Upper lobe of right lung (tissue), 1 donor: ENCODE data around the gene TMEM219. TPM values are rescaled to one million over a fixed set of nuclear protein-coding genes. Genes with fewer than 3 reads are reported as not detected.
A peak's percentile ranks its signal among the peaks of the same experiment; 100 is the strongest.

Experiments used
- ATAC-seq: fragments of 200-7000 bp; cut with Tn5 transposase; one replicate; pipeline ENCODE4 v1.9.1; 2020; ENCODE audit warnings: mild to moderate bottlenecking, moderate library complexity
- DNase-seq: peaks from one replicate; pipeline ENCODE4 v3.0.0-alpha.2; 2020
- H3K27ac ChIP-seq: fragments of 200-600 bp; one replicate; pipeline ENCODE4 v1.8.0; 2022
- H3K27me3 ChIP-seq: fragments of 200-600 bp; one replicate; pipeline ENCODE4 v1.8.0; 2022; ENCODE audit warnings: mild to moderate bottlenecking
- H3K36me3 ChIP-seq: fragments of 200-600 bp; one replicate; pipeline ENCODE4 v1.8.0; 2022
- H3K4me1 ChIP-seq: fragments of 200-600 bp; one replicate; pipeline ENCODE4 v1.8.0; 2022
- H3K4me3 ChIP-seq: fragments of 200-600 bp; one replicate; pipeline ENCODE4 v1.8.0; 2022; ENCODE audit warnings: mild to moderate bottlenecking
- H3K9me3 ChIP-seq: fragments of 200-600 bp; one replicate; pipeline ENCODE4 v1.8.0; 2022
- CTCF ChIP-seq: fragments of 200-600 bp; IDR thresholded peaks from one replicate; pipeline ENCODE4 v1.8.0; 2022; ENCODE audit warnings: antibody characterized with exemption
- intact Hi-C: fragments of 100-400 bp; cut with DNase I; formaldehyde crosslinking; loops from one replicate; pipeline ENCODE4 v1.11.0; 2022
- long read RNA-seq: library from polyadenylated mRNA; unstranded; transcript quantifications from one replicate; pipeline ENCODE4 v2.0.0, GENCODE V29; 2021
- total RNA-seq: library from RNA; stranded (reverse); fragmentation: NEBNext Ultra II Directional; extraction: Animal tissue kit (Norgen Biotek cat#: 25700); gene quantifications from one replicate; pipeline ENCODE4 v1.2.1, GENCODE V29; 2021
- donor health status: DM: no; HTN: yes; CAD: no; lungs with severe emphysema.

TMEM219 gene
- 133 TPM for total RNA-seq
- long read RNA-seq, transcript TMEM219-201 (6 exons, 999 nt) = minor isoform, 31 of 162 reads
- long read RNA-seq, transcript TMEM219-204 (5 exons, 1,292 nt) = major isoform, 50 of 162 reads
- long read RNA-seq, partial matches to known transcripts = 16 of 162 reads
- long read RNA-seq, other reads (novel, unspliced or antisense) = 60 of 162 reads

GRCh38 chr16:29961479-29962343, at the start of gene TMEM219:
TMEM219 (plus strand) TSS chr16:29962079; CDS start chr16:29963144, 1,065 bp downstream.
- peak within 1 kb of the TSS; percentile 88 for H3K4me3 ChIP-seq
- H3K27me3 ChIP-seq = no peaks in the 10 kb centered on the region
- peaks cover 18% of the 10 kb centered on the region for H3K4me1 ChIP-seq
- DNase-seq = peak; percentile 96
- no peaks in the 10 kb centered on the region for H3K9me3 ChIP-seq
- ATAC-seq = peak; percentile 99
- TF ChIP-seq CTCF = peak; percentile 40
- intact Hi-C loops = no loop called here
- H3K27ac ChIP-seq = peak within 1 kb of the TSS; percentile 95
- no peaks in the 10 kb centered on the region for H3K36me3 ChIP-seq

- Histone ChIP-seq H3K27me3 (no peaks in the 10 kb centered on the region), H3K27ac (no peak overlapping the region), H3K4me3 (no peak overlapping the region), H3K9me3 (no peaks in the 10 kb centered on the region), H3K36me3 (peaks cover 8% of the 10 kb centered on the region), H3K4me1 (no peaks in the 10 kb centered on the region)
- ATAC-seq (no peak), DNase-seq (peak; percentile 55)
- TF ChIP-seq CTCF = no peak
- intact Hi-C loops = no loop called here
These were observed 49.8 kb upstream of the TMEM219 start for GRCh38 chr16:29912087-29912486.

GRCh38 chr16:29913514-29913913, 48.4 kb upstream of the TMEM219 start:
- Histone ChIP-seq H3K4me3 (no peak overlapping the region), H3K27me3 (no peaks in the 10 kb centered on the region), H3K27ac (no peak overlapping the region), H3K36me3 (peaks cover 12% of the 10 kb centered on the region), H3K4me1 (no peaks in the 10 kb centered on the region), H3K9me3 (no peaks in the 10 kb centered on the region)
- DNase-seq (peak; percentile 13), ATAC-seq (no peak)
- no peak for TF ChIP-seq CTCF
- intact Hi-C loops = no loop called here

GRCh38 chr16:29915590-29916247, 46.2 kb upstream of the TMEM219 start:
- Histone ChIP-seq H3K27me3 (no peaks in the 10 kb centered on the region), H3K9me3 (no peaks in the 10 kb centered on the region), H3K4me1 (no peaks in the 10 kb centered on the region), H3K36me3 (peaks cover 34% of the 10 kb centered on the region), H3K27ac (no peak overlapping the region), H3K4me3 (no peak overlapping the region)
- intact Hi-C loops = no loop called here
- ATAC-seq (no peak), DNase-seq (no peak)
- no peak for TF ChIP-seq CTCF

- DNase-seq = no peak
- no peak for ATAC-seq
- peaks cover 45% of the 10 kb centered on the region for H3K36me3 ChIP-seq
- H3K4me3 ChIP-seq = no peak overlapping the region
- no peak overlapping the region for H3K27ac ChIP-seq
- no peaks in the 10 kb centered on the region for H3K4me1 ChIP-seq
- no peaks in the 10 kb centered on the region for H3K27me3 ChIP-seq
- no peaks in the 10 kb centered on the region for H3K9me3 ChIP-seq
- no peak for TF ChIP-seq CTCF
- intact Hi-C loops = no loop called here
These were observed 44.9 kb upstream of the TMEM219 start for GRCh38 chr16:29916979-29917378.
